Measurements from ENCODE around the gene SPEG. TPM values are rescaled to one million over a fixed set of nuclear protein-coding genes. Genes with fewer than 3 reads are reported as not detected.
A peak's percentile ranks its signal among the peaks of the same experiment; 100 is the strongest.

SPEG gene
- total RNA-seq, 6 experiments from 2014 or later: 0.24 to 1.5 (median 0.48) TPM

DNA sequence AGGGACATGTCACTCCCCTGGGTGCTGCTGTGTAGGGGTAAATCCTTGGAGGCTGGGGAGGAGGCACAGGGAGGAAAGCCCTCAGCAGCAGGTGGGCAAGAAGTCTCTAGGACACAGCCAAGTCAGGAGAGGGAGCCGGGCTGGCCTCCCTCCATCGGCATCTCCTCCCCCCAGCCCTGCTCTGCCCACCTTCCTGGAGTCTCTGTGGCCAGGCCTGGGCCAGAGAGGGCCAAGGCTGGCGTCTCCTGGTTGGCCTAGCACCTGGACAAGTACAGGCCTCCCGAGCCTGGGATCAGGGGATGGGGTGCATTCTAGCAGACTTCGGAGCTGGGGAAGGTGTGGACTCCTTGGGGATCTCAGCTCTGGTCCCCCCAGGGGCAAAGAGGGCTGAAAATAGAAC, 1.8 kb downstream of the SPEG start:
- Histone ChIP-seq H3K27ac (no peak overlapping the region), H3K4me1 (peaks cover 0 to 7% (median 0%) of the 10 kb centered on the region in 4 donors), H3K4me3 (no peak overlapping the region), H3K27me3 (peaks cover 0 to 5% of the 10 kb centered on the region in 2 donors), H3K9me3 (no peaks in the 10 kb centered on the region), H3K36me3 (no peaks in the 10 kb centered on the region)
- ATAC-seq: peak in 1 of 4 donors; percentile 18
- intact Hi-C loops (cut with DNase I): no loop called here
- no peak for TF ChIP-seq POLR2A (IDR thresholded peaks at IDR 0.05)
- no peak for TF ChIP-seq CTCF (IDR thresholded peaks at IDR 0.05)
- no peak for DNase-seq
- WGBS (ENCODE audit: insufficient coverage, low coverage, low lambda C conversion rate, missing lambda C conversion rate): 58% methylated on average over 2 of the region's 5 CpGs

DNA sequence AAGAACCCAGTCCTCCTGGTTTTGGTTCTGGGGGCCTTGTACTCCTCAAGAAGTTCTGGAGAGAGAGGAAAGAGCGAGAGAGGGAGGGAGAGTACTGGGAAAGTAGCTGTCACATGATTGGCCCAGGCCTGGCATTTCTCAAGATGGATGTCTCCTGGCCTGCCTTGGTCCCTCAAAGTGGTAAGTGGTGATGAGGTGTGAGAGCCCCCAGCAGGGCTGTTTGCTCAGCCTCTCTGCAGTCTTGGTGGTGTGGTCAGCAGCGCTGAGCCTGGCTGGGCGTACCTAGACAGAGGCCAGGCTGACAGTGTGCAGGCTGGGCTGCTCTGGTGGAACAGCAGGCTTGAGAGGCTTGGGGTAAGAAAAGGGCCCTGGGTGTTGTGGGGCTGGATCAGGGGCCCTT, 2.5 kb downstream of the SPEG start:
- TF ChIP-seq CTCF (IDR thresholded peaks at IDR 0.05): no peak
- TF ChIP-seq POLR2A (IDR thresholded peaks at IDR 0.05): no peak
- Histone ChIP-seq H3K4me1 (peaks cover 0 to 10% (median 0%) of the 10 kb centered on the region in 4 donors), H3K4me3 (no peak overlapping the region), H3K36me3 (no peaks in the 10 kb centered on the region), H3K9me3 (no peaks in the 10 kb centered on the region), H3K27ac (no peak overlapping the region), H3K27me3 (peaks cover 0 to 8% of the 10 kb centered on the region in 2 donors)
- DNase-seq: no peak
- no peak for ATAC-seq
- no CpG with 5 or more reads among the region's 3 CpGs for WGBS (ENCODE audit: insufficient coverage, low coverage, low lambda C conversion rate, missing lambda C conversion rate)
- intact Hi-C loops (cut with DNase I): no loop called here

DNA sequence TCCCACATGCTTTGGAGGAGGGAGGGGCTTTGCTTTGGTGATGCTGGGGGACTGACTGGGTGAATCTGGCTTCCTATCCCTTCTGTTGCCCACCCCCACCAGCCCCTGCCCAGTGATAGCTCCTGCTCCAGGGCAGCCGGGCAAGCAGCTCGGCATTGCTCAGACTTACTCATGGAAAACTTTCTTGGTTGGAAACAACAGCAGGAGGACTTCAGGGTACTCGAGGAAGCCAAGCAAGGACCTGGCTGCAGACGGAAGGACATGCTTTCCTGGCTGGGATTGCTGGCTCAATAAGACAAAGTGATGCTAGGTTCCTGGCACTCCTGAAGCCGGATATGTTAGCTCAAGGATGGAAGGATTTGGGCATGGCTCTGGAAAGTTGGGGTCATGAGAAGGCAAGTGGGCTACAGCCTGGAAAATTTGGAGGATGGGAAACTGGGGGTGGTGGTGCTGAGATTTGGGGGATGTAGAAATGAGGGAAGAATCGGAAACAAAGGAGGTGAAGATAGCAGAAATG, 3.1 kb downstream of the SPEG start:
- Histone ChIP-seq H3K27me3 (peaks cover 0 to 8% of the 10 kb centered on the region in 2 donors), H3K9me3 (no peaks in the 10 kb centered on the region), H3K27ac (no peak overlapping the region), H3K4me1 (peaks cover 0 to 10% (median 0%) of the 10 kb centered on the region in 4 donors), H3K4me3 (no peak overlapping the region), H3K36me3 (no peaks in the 10 kb centered on the region)
- DNase-seq (no peak), ATAC-seq (no peak)
- no peak for TF ChIP-seq CTCF (IDR thresholded peaks at IDR 0.05)
- no peak for TF ChIP-seq POLR2A (IDR thresholded peaks at IDR 0.05)
- intact Hi-C loops (cut with DNase I): no loop called here
- WGBS (ENCODE audit: insufficient coverage, low coverage, low lambda C conversion rate, missing lambda C conversion rate): 50% methylated on average over 5 of the region's 6 CpGs

DNA sequence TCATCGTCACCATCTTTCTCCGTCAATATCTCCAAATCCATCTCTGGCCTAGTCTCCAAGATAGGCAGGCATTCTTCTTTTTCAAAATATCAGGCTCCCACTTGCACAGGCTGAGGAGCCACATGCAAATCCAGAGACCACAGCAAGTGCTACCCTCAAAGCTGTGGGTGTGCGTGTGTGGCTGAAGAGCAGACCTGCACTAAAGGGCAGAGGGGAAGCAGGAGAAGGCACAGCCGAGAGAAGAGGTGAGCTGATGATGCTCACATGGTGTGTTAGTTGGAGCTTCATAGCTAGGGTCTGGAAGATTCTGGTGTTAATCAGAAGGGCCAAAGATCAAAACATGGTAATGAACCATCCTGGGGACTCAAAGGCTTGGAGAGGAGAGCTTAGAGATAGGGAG, 3.8 kb downstream of the SPEG start:
- intact Hi-C loops (cut with DNase I): no loop called here
- DNase-seq: no peak

More for the DNA sequence above, 3.8 kb downstream of the SPEG start:
- H3K36me3 ChIP-seq: no peaks in the 10 kb centered on the region
- H3K4me1 ChIP-seq: peaks cover 0 to 10% (median 0%) of the 10 kb centered on the region in 4 donors
- peaks cover 0 to 8% of the 10 kb centered on the region in 2 donors for H3K27me3 ChIP-seq
- no peak for TF ChIP-seq POLR2A (IDR thresholded peaks at IDR 0.05)
- no peak for TF ChIP-seq CTCF (IDR thresholded peaks at IDR 0.05)
- no peaks in the 10 kb centered on the region for H3K9me3 ChIP-seq
- H3K4me3 ChIP-seq: no peak overlapping the region
- no peak overlapping the region for H3K27ac ChIP-seq
- 71% methylated on average over 4 of the region's 4 CpGs for WGBS (ENCODE audit: insufficient coverage, low coverage, low lambda C conversion rate, missing lambda C conversion rate)
- no peak for ATAC-seq

Measured in right lobe of liver (tissue), 6 donors.